Subcutaneous abdominal adipose tissue (tissue), 5 donors: Measurements from ENCODE around the gene BCL7C.

Source experiments
- H3K27ac ChIP-seq: one replicate; pipeline ENCODE4 v1.7.0; 2013; ENCODE audit warnings: low read depth, mild to moderate bottlenecking, inconsistent platforms, low read length, moderate library complexity
- H3K27me3 ChIP-seq, 5 donors: one replicate each; pipeline ENCODE4 v1.7.0; 2013; ENCODE audit warnings: low read length in 5 of 5, inconsistent platforms in 1 of 5; ENCODE audit not compliant: control insufficient read depth in 5 of 5, insufficient read depth in 4 of 5
- H3K36me3 ChIP-seq, 5 donors: one replicate each; pipeline ENCODE4 v1.7.0; 2013; ENCODE audit warnings: low read length in 5 of 5; ENCODE audit not compliant: control insufficient read depth in 5 of 5, insufficient read depth in 5 of 5
- H3K4me1 ChIP-seq, 5 donors: one replicate each; pipeline ENCODE4 v1.7.0; 2013; ENCODE audit warnings: low read length in 5 of 5, mild to moderate bottlenecking in 3 of 5, moderate library complexity in 1 of 5; ENCODE audit not compliant: control insufficient read depth in 5 of 5, insufficient read depth in 5 of 5
- H3K4me3 ChIP-seq, 5 donors: one replicate each; pipeline ENCODE4 v1.7.0; 2013; ENCODE audit warnings: low read length in 5 of 5, low read depth in 1 of 5
- H3K9ac ChIP-seq, 5 donors: one replicate each; pipeline ENCODE4 v1.7.0; 2013; ENCODE audit warnings: low read length in 5 of 5, mild to moderate bottlenecking in 4 of 5, moderate library complexity in 3 of 5
- H3K9me3 ChIP-seq, 5 donors: one replicate each; pipeline ENCODE4 v1.7.0; 2013; ENCODE audit warnings: low read length in 5 of 5; ENCODE audit not compliant: control insufficient read depth in 5 of 5
- donor health status: healthy.
- donor health status: healthy.
- donor health status: healthy.
- donor health status: healthy.
- donor health status: healthy.

BCL7C gene

DNA sequence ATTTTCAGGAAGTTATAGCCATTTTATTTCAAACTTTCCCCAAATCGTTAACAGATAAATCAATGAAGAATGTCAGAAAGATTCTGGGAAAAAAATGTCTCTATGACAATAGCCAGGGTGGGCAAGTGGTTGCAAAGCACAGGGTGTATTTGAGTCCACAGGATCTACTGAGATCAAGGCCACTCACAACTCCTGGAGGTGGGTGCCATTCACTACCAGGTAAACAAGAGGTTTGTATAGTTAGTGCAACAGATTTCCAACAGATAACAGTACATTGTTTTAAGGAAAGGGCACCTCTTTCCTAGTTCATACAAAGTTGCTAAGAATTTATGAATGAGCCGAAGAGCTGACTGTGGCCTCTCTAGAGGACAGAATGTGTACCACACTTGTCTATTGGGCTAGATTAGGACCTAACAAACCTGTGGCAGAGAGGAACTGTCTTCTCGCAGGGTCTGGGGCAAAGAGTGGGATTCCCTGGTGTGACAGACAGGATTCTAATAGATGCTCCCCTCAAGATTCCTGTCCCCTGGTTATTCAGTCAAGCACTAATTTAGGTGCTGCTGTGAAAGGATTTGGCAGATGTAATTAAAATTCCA, 54.9 kb downstream of the BCL7C start:
- Histone ChIP-seq H3K9me3 (no peaks in the 10 kb centered on the region), H3K27me3 (no peaks in the 10 kb centered on the region), H3K27ac (no peak overlapping the region), H3K36me3 (peaks cover 0 to 8% (median 3%) of the 10 kb centered on the region in 5 donors), H3K4me3 (no peak overlapping the region), H3K9ac (no peak overlapping the region), H3K4me1 (no peaks in the 10 kb centered on the region)

DNA sequence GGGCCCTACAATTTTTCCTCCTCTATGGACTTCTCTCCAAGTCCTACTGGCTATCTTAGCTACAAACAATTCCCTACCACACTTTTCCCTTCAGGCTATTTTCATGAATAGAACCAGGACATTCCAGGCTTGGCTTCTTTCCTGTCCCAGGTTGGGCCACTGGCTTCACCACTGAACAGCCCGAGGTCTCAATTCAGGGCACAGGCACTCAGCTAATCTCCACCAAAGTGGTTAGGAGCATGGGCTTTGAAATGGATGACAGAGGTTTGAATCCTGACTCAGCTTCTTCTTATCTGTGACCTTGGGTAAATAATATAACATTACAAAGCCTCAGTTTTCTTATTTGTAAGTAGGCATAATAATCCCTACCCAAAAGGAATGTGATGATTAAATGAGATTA, 56.0 kb downstream of the BCL7C start:
- H3K27ac ChIP-seq: no peak overlapping the region
- H3K27me3 ChIP-seq: no peaks in the 10 kb centered on the region
- no peaks in the 10 kb centered on the region for H3K4me1 ChIP-seq
- no peaks in the 10 kb centered on the region for H3K9me3 ChIP-seq
- no peak overlapping the region for H3K4me3 ChIP-seq
- H3K36me3 ChIP-seq: peaks cover 0 to 13% (median 4%) of the 10 kb centered on the region in 5 donors
- no peak overlapping the region for H3K9ac ChIP-seq
